ENCODE data around the gene DMRT1.

The DMRT1 gene

DNA sequence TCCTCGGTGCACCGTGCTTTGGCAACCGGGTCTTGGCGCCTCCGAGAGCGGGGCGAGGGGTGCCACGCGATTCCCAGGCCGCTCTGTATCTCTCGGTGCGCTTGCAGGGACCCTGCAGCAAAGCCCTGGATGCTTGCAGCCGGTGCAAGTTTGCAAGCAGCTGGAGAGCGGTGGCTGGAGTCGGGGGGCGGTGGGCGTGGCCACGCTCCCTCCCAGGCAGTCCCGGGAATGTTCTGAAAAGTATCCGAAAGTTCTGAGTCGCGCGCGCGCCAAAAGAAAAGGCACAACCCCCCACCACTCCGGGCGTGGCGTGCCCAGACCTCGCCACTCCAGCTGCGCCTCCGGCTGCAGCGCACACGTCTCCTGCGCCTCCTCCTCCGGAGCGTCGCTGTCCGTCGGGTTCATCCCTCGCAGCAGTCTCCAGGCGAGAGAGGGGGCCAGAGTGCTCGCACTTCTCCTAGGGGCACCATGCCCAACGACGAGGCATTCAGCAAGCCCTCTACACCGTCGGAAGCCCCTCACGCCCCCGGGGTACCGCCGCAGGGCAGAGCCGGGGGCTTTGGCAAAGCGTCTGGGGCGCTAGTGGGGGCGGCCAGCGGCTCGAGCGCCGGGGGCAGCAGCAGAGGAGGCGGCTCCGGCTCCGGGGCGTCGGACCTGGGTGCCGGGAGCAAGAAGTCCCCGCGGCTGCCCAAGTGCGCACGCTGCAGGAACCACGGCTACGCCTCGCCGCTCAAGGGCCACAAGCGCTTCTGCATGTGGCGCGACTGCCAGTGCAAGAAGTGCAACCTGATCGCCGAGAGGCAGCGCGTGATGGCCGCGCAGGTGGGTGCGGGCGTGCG, at the start of gene DMRT1:
Gene DMRT1, plus strand, starts transcription at position 327 of the 839 bp plus-strand sequence. Its CDS starts 142 bp downstream, at position 469.
- no peak for DNase-seq

GRCh38 chr9:792331-793260, 48.9 kb upstream of the DMRT1 start:
- DNase-seq = no peak

DNA sequence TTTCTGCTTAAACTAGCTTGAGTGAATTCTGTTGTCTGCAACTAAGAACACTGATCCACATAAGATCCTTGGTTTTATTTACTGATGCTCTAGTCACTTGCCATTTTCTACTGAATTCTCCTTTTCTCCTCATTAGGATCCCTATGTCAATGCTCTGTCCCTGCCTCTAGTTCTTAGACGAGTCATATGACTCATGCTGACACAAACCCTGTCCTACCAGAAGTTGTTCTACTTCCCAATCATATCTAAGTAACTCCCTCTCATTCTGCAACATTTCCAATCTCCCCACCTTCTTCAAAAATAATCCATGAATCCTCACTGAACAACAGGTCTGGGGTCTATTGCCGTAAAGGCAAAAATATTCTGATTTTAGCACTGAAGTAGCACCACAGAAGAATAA, 47.1 kb upstream of the DMRT1 start:
- DNase-seq = no peak

GRCh38 chr9:795869-796268, 45.6 kb upstream of the DMRT1 start:
- DNase-seq = no peak

DNA sequence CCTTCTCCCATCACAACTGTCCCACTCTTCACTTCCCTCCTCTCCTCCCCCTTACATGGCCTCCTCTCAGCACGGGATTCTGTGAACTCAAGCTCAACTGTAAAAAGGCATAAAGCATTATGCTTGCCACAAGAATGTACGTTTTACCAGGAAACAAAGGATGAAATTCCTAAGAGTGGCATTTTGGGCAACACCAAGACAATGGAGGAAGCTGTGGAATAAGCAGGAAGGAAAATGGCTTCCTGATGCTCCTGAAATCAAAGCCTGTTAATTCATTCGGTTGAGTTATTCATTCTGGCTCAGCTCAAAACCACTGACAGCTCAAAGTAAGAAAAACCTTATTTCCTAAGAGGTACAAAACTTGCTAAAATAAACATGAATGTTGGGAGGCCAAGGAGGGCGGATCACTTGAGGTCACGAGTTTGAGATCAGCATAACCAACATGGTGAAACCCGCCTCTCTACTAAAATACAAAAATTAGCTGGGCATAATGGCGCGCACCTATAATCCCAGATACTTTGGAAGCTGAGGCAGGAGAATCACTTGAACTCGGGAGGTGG, 40.8 kb upstream of the DMRT1 start:
- DNase-seq = no peak

DNA sequence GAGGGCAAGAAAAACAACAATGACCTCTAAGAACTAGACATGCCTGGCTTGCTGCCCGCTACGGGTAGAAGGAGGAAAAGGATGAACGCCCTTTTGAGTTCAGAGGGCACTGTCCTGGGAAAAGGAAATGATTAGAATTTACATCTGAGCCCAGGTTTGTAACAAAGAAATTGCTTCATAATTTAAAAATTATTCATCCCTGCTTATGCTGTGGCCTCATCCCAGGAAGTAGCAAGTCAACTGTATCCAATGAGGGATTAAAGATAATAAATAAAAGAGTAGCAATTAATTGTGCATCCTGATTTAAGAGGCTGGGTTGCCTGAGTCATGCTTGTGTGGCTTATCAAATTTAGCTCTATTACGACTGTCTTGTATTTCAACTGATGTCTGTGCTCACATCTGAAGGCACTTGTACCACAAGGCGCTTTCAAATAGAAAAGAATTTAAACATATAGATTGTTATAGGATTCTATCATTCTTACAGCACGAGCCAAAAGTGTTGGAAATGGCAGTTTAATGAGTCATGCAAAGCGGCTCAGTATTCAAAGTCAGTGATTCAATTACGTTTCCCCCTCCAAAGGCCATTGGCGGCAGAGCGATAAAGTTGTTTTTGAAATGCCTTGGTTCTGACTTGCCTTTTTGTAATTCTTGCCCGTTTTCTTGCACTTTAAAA, 40.0 kb upstream of the DMRT1 start:
- peak; percentile 12 for DNase-seq

DNA sequence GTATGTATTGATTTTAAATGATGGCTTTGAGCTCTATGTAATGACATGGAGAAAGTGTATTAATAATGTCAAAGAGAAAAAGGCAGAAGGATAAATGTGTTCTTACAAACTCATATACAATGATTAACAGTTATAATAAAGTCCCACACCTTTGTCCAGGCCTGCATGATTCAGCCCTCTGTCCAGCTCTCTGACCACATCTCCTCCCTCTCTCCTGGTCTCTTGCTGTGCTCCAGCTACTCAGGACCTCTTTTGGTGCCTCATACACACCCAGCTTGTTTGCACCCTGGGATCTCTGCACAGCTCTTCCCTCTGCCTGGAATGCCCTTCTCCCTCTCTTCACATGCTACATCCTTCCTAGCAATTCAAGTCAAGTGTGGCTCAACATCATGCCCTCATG, 37.5 kb upstream of the DMRT1 start:
- no peak for DNase-seq

GRCh38 chr9:805151-805550, 36.3 kb upstream of the DMRT1 start:
- no peak for DNase-seq

GRCh38 chr9:806285-807156, 35.0 kb upstream of the DMRT1 start:
- DNase-seq = no peak

DNA sequence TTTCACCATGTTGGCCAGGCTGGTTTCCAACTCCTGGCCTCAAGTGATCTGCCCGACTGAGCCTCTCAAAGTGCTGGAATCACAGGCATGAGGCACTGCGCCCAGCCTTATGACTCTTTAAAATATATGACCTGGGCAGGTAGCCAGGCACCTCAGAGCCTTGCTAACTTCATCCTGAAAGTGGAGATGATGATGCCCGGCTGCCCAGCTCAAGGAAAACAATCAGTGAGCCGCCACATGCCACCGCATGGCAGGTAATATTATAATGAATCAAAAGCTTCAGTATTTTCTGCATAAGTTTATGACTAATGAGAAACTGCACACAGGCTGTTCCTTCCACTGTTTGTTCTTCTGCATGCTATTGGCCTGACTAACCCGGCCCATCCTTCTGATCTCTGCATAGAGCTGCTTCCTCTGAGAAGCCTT, 30.4 kb upstream of the DMRT1 start:
- no peak for DNase-seq

DNA sequence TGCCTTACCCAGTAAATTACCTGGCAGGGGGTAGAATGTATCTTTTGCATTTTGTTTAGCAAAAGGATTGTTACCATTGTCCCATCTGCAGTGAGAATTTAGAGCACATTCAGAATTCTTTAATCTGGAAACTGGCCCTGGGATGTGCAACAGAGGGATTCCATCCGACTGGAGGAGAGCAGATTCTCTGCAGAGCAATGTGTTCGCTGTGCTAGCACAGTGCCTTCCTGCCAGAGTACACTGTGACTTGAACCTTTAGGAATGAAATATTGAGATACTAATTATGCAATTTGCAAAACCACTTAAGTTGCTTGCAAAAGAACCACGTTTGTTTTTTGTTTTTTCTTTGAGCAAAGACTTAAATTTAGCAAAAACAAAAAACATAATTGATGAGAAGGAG, 22.5 kb upstream of the DMRT1 start:
- DNase-seq = no peak

- no peak for DNase-seq
These were observed 14.8 kb upstream of the DMRT1 start for GRCh38 chr9:826500-827280.

DNA sequence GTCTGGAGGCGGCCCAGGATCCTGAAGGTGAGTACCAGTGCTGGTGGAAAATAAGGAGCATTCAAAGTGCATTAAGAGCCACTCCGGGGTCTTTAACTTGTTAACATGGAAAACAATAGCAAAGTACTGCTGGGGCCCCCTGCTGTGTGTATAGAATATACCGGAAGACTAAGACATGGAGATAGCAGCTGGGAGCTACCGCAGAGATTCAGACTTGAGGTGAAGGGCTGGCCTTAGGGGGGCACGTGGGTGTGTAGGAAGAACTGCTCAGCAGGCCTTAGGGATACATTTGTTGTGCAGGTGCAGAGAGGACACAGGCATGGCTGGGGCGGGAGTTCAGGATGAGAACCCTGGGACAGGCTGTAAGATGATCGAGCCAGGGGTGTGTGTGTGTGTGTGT, 1.2 kb upstream of the DMRT1 start:
- DNase-seq = no peak

- no peak for DNase-seq
These were observed 1.3 kb downstream of the DMRT1 start for GRCh38 chr9:842635-843426.

DNA sequence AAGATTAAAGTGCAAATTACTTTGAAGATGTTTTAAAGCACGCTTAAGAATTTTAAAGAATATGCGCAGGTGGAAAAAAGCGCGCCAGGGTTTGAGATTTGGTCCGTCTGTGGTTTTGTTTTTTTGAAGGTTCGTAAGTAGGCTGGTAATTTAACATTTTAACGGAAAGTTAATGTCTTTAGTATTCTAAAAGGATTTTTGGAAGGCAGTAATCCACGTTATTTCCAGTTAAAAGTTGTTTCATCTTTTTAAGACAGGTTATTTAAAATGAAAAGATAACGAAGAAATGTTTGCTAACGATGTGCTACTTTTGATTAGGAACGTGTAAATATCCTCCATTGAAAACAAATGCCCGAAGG, 1.9 kb downstream of the DMRT1 start:
- DNase-seq = no peak

DNA sequence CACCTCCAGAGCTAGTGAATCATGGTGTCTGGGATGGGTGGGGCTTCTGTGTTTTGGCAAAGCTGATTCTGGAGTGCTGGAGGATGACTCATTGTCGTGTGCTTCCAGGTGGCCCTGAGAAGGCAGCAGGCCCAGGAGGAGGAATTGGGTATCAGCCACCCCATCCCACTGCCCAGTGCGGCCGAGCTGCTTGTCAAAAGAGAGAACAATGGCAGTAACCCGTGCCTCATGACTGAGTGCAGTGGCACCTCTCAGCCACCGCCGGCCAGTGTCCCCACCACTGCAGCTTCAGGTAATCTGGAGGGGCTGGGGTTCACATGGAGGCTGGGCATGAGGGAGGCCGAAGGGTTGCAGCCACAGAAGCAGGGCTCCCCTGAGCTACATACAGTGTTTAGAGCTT, 5.4 kb downstream of the DMRT1 start:
- no peak for DNase-seq

- DNase-seq = no peak
These were observed 6.0 kb downstream of the DMRT1 start for GRCh38 chr9:847505-847904.

DNA sequence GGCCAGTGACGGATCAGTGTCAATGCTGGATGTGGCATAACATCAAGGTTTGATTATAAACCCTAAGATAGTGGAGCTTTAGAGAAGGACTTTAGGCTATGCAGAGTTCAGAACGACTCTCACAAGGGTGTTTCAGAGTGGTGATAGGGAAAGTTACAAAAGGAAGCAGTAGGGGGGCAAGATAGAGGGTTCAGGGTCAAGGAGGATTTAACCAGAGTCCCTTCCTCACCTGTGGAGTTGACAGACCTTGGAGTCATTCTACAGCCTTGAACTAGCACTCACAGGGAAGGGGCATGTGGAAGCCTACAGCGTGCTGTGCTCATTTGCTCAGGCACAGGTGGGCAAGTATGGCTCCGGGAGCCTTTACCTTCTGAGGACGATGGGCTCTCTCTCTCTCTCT, 7.9 kb downstream of the DMRT1 start:
- no peak for DNase-seq

GRCh38 chr9:852539-852938, 11.0 kb downstream of the DMRT1 start:
- DNase-seq = no peak

GRCh38 chr9:859251-859650, 17.8 kb downstream of the DMRT1 start:
- no peak for DNase-seq
